GM21786 (cell line): ENCODE data around the gene CELA3B.
A peak's percentile ranks its signal among the peaks of the same experiment; 100 is the strongest.
"Not testable (repeated sequence)": the region's sequence is repeated elsewhere in the genome, so short reads cannot be mapped to it uniquely, and the experiment has no call there.

Experiments used
- ATAC-seq: cut with Tn5 transposase; IDR thresholded peaks from one replicate; pipeline ENCODE4 v1.9.1; 2021; ENCODE audit not compliant: unreplicated experiment

Gene CELA3B

DNA sequence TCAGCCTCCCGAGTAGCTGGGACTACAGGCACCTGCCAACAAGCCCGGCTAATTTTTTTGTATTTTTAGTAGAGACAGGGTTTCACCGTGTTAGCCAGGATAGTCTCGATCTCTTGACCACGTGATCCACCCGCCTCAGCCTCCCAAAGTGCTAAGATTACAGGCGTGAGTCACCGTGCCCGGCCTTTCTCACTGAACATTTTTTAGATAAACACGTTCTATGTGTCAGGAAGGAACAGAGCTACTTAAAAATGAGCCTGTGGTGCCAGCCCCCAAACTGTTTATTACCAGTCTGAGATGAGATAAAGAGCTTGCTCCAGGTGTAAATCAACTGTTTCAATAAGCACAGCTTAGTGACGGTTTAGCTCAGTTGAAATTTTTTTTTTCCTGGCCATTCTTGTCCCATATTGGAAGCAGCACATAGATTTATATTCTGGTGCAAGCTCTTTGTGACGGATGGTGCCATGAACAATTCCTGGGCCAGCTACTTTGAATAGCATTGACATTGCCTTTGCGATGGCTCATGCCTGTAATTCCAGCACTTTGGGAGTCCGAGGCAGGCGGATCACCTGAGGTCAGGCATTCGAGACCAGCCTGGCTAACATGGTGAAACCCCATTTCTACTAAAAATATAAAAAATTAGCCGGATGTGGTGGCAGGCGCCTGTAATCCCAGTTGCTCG is 33.7 kb upstream of the CELA3B start:
- not testable (repeated sequence) for ATAC-seq

- ATAC-seq = no peak
Measured at GRCh38 chr1:21944733-21945073, 32.1 kb upstream of the CELA3B start.

- ATAC-seq = no peak
Measured at GRCh38 chr1:21946836-21947587, 29.8 kb upstream of the CELA3B start.

DNA sequence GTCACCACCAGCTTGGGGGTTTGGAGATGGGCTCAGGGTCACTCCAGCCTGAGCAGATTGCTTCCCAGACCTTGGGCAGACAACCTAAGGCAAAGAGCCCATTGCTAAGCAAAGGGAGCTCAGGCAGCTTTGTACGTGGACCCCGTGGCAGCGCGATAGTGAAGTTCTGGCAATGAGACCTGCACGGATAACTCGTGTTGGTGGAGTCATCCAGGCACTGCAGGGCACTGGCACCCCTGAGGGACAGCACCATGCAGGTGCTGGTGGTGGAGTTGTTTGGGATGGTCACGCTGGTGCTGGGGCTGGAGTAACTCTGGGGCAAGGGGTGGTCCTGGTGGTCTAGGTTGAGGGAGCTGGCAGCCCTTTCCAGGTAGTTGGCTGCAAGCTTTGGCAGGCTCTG is 26.1 kb upstream of the CELA3B start:
- no peak for ATAC-seq

DNA sequence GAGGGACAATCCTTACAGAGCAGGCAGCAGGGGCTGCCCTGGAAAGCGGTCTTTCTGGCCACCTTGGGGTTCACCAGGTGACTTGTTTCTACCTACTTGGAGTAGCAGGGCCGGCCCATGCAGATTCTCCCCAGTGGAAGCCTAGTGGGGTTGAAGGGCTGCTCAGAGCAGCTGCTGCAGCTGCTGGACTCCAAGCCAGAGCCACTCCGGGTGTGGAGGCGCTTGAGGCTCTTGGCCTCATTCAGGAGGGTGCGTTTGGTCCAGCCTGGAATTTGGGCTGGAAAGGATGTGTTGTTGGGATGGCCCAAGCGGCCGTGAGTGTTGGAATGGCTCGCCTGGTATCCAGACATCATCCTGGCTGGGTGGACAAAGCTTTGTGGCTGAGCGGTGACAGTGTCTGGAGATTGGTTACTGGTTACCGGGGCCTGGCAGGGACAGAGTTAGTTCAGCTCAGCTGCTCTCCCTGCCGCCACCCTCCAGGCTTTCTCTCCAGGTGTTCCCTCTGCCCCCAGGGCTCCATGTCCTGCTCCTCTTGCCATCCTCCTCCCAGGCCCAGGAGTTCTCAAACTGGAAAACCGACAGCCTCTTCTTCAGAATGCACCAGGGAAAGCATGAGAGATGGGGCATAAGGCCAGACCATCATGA is 25.5 kb upstream of the CELA3B start:
- no peak for ATAC-seq

DNA sequence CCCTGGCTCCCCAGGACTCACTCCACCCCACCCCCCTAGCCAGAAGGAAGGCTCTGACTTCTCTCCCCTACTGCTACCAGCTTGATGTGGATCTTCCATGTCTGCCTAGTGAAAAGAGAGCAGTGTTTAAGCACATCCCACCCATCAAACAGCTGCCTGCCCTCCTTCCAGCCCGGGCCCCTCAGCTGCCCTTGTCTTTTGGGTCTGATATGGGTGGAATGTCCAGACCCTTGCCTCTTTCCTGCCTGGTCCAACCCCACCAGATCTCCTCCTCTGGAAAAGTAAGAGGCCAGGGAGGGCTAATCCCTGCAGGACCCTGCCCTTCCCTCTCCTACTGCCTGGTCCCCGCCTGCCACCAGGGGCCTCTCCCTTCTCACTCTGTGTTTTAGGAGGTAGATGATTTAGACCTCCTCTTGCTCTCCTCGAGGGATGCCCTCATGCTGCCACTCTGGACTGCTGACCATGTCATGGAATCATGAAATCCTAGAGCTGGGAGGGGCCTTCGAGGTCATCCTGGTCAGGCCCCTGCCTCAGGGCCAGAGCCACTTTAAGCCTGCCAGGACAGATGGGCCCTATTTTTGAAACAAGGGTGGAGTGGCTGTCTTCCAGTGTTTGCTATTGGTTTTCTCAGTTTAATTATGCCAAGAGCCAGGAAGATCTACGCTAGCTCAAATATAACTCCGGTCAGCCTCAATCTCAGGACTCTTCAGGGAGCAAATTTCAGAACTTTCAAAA is 23.9 kb upstream of the CELA3B start:
- no peak for ATAC-seq

DNA sequence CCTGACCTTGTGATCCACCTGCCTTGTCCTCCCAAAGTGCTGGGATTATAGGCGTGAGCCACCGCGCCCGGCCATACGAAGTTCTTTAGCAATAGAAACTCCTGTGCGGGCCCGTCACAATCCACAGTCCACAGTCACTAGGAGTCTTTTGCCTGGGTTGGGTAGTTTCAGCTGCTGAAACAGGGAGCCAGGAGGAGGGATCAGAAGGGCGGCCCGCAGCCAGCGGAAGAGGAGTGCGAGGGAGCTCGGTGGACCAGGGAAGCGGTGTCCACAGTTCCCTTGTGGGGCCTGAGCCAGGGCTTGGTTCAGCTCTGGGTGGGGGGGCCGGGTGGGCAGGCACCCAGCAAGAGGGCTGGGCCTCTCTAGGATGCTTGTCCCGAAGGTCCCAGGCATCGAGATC is 21.8 kb upstream of the CELA3B start:
- ATAC-seq = no peak

- ATAC-seq = no peak
Measured at GRCh38 chr1:21955501-21956281, 21.1 kb upstream of the CELA3B start.

DNA sequence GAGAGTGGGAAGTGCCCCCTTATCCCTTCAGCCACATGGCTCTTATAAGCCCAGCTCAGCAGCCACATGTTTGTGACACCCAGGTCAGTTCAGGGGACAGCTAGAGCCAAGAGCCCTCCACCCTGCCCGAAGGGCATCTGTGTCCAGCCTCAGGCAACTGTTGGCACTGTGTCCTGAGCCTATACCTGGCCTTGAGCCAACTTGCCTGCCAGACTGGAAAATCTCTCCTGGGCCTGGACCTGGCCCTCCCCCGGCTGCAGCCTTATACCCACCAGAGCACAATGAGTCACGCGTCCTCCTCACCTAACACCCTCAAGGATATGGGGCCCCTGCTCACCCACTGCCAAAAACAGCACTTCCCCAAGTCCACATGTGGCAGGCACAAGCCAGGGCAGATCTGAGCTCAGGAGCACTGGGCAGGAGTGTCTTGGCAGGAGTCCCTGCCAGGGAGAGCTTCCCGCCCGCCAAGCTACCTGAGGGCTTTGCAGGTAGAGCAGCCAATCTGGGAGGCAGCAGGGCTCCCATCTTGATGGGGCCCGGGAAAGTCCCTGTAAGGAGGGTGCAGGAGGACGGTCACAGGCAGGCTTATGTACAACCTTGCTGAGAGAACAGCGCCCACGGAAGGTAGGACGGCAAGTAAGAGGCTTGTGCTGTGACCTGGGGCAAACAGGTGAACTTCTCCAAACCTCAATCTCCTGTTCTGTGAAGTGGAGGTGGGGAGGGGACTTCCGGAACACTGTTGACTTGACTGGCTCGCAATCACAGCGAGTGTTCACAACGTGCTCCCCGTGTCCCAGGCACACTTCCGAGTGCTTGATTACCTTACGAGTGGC is 19.9 kb upstream of the CELA3B start:
- no peak for ATAC-seq

DNA sequence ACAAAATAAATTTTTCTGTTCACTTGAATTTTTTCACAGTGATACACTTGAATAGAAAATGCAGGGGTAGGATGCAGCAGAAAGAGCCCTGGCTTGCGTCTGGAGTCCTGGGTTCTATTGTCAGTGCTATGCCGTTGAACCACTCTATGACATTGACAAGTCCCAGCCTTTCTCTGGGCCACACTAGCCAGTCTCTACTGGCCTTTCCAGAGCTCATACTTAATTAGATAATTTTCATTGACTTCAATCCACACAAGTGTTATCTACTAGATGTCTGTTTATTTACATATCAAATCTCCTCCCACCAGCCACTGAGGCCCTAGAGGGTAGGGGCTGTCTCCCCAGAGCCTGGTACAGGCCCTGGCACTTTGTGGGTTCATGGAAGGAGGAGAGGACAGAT is 15.5 kb upstream of the CELA3B start:
- no peak for ATAC-seq

DNA sequence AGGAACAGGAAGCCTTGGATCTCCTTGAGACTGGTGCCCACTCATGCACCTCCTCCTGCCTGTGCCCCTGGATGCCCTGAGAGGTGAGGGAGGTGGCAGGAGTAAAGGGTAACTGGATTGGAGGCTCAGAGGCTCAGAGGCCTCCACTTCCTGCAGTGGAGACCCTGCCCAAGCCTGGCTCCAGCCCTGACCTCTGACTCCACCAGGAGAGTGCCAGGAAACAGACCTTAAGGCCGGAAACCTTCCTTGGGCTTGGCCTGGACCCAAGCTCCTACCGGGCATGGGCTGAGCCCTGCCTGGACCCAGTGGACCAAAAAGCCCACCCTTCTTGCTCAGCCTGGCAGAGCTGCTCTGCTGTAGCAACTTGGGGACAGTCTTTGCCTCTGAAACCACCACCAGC is 15.0 kb upstream of the CELA3B start:
- no peak for ATAC-seq

DNA sequence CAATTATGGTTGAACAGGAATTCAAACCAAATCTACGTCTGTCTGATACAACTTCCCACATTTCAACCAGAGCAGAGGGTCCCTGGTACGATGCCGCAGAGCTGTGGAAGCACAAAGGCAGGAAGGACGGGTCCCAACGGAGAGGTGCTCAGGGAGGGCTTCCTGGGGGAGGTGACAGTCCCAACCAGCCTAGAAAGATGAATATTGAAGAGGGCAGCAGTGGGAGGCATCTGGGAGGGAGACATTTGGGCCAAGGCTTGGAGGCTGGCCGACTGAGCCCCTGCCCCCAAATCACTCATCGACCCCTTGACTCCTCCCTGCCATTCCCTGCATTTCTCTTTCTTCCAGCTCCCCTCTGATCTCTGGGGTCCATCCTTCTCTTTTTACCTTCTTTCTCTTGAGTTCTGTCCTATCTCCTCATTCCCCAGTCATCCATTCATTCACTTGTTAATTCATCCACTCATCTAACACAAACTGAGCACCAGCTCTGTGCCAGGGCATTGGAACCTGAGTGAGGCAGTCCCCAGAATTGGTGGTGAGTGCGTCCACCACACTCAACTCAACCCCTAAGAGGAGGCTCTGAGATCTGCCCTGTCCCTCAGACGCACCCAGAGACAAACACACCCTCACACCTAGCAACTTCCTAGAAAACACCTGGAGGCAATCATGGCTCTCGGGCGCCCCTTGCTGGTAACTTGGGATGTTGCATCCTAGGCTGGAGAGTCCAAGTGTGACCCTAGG is 13.2 kb upstream of the CELA3B start:
- ATAC-seq = peak; percentile 52

GRCh38 chr1:21966247-21967000 is 10.4 kb upstream of the CELA3B start:
- no peak for ATAC-seq

DNA sequence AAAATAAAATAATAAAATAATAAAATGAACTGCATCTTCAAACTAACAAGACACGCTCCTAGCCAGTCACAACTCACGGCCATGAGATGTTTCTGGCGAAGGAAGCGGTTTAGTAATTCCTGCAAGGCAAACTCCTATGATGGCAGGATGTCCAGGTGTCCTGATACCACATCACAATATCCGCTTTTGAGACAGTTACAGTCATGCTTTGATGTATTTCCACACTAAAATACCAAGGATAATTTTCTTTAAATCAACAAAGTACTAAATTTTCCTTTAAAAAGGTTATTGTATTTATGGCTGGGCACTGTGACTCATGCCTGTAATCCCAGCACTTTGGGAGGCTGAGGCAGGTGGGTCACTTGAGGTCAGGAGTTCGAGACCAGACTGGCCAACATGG is 9.6 kb upstream of the CELA3B start:
- ATAC-seq = not testable (repeated sequence)

GRCh38 chr1:21969066-21969465 is 7.8 kb upstream of the CELA3B start:
- ATAC-seq = not testable (repeated sequence)

DNA sequence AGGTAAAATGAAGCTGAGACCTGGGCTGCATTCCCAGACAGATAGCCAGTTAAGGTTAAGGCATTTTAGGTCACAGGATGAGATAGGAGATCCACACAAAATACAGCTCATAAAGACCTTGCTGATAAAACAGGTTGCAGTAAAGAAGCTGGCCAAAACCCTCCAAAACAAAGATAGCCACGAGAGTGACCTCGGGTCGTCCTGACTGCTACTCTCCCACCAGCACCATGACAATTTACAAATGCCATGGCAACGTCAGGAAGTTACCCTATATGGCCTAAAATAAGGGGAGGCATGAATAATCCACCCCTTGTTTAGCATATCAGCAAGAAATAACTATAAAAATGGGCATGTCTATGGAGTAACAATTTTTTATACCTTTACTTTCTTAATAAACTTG is 6.3 kb upstream of the CELA3B start:
- not testable (repeated sequence) for ATAC-seq

GRCh38 chr1:21972973-21973441 is 3.8 kb upstream of the CELA3B start:
- ATAC-seq = not testable (repeated sequence)

DNA sequence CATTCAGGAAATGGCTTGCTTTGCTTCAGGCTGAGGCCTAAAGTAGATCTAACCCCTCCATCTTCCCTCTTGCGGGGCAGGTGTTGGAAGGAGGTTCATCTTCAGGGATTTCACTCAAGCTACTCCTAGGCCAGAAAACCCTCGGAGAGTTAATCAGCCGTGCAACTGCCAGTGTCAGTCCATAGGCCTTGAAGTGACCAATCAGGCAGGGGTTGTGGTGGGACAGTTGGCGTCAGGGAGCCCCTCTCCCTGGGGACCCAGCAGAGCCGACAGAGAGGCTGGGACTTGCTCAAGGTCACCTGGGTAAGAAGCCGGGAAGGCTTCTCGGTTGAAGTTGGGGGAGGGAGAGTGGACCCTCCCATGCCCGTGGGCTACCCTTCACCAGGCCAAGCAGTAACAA is 2.9 kb upstream of the CELA3B start:
- not testable (repeated sequence) for ATAC-seq
